ENCODE data around the gene CEP131. TPM values are rescaled to one million over a fixed set of nuclear protein-coding genes. Genes with fewer than 3 reads are reported as not detected.

Gene CEP131
- total RNA-seq, 4 donors from 2014 or later = 5.5 to 8.1 (median 6.0) TPM

DNA sequence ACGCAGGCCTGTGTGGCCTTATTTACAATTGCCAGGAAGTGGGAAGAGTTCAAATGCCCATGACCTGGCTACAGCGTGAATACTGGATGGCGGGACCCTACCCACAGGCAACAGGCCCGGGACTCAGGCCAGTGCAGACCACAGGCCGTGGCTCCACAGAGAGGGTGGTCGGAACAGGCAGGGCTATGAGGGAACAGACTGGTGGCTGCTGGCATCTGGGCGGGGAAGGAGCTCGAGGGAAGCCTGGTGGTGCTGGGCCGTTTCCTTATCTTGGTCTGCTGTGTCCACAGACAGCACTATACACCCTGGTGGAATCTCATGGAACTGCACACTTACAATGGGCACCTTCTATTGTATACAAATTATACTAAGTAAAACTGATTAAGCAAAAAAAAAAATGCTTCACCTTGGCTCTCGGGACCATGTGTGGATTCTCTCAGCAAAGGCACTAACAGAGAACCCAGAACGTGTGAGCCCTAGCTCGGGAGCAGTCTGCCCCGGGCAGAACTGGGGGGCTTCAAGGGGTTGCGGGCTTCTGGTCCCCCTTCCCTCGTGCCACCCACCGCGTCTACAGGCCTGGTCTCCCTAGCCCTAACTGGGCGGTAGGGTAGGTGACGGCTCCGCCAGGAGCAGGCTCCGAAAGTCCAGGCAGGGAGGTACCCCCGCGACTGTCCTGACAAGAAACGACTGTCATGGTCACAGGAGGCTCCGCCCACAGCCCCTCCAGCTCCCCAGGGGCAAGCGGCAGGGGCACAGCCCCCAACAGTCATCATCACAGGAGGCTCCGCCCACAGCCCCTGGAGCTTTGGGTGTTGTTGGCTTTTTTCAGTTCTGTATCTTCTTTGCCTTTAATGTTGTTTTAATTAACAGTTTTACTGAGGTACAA, 21.8 kb downstream of the CEP131 start:
- Histone ChIP-seq H3K4me1 (peaks cover 0 to 29% (median 0%) of the 10 kb centered on the region in 3 donors), H3K27me3 (no peaks in the 10 kb centered on the region), H3K9me3 (no peaks in the 10 kb centered on the region), H3K36me3 (peaks cover 0 to 45% (median 0%) of the 10 kb centered on the region in 3 donors), H3K27ac (no peak overlapping the region), H3K4me3 (no peak overlapping the region)
- intact Hi-C loops (cut with DNase I) = no loop called here
- WGBS, 2 donors = 58 to 74% methylated on average over 7 to 16 of the region's 27 CpGs
- TF ChIP-seq POLR2A (IDR thresholded peaks at IDR 0.05) = no peak
- TF ChIP-seq, protein P1, sequence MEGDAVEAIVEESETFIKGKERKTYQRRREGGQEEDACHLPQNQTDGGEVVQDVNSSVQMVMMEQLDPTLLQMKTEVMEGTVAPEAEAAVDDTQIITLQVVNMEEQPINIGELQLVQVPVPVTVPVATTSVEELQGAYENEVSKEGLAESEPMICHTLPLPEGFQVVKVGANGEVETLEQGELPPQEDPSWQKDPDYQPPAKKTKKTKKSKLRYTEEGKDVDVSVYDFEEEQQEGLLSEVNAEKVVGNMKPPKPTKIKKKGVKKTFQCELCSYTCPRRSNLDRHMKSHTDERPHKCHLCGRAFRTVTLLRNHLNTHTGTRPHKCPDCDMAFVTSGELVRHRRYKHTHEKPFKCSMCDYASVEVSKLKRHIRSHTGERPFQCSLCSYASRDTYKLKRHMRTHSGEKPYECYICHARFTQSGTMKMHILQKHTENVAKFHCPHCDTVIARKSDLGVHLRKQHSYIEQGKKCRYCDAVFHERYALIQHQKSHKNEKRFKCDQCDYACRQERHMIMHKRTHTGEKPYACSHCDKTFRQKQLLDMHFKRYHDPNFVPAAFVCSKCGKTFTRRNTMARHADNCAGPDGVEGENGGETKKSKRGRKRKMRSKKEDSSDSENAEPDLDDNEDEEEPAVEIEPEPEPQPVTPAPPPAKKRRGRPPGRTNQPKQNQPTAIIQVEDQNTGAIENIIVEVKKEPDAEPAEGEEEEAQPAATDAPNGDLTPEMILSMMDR (IDR thresholded peaks at IDR 0.05) = peak in 5 of 6 experiments; percentile 60 to 75 (median 65)
- DNase-seq = no peak

DNA sequence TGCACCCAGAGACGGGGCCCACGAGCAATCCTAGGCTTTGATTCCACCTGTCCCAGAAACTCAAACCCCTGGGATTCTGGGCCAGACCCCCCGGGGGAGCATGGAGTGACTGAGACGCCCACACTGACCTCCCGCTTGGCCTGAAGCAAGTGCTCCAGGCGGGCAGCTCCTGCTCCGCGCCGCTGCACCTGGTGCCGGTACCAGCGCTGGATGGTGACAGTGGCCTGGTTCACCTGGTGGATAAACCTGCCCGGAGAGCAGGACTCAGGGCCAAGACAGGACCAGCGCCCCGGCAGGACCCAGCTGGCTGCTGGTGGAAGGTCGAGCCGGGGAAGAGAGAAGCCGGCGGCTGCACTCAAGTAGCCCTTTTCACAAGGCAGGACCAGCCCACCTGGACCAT, 22.6 kb downstream of the CEP131 start:
- Histone ChIP-seq H3K27me3 (no peaks in the 10 kb centered on the region), H3K27ac (no peak overlapping the region), H3K9me3 (no peaks in the 10 kb centered on the region), H3K4me3 (no peak overlapping the region), H3K4me1 (peaks cover 0 to 29% (median 0%) of the 10 kb centered on the region in 3 donors), H3K36me3 (peaks cover 0 to 45% (median 0%) of the 10 kb centered on the region in 3 donors)
- TF ChIP-seq POLR2A (IDR thresholded peaks at IDR 0.05) = no peak
- TF ChIP-seq, protein P1 (IDR thresholded peaks at IDR 0.05) = no peak
- intact Hi-C loops (cut with DNase I) = no loop called here
- 87% methylated on average over 3 of the region's 18 CpGs; no CpG with 5 or more reads in 1 of the 2 donors for WGBS, 2 donors
- no peak for DNase-seq

DNA sequence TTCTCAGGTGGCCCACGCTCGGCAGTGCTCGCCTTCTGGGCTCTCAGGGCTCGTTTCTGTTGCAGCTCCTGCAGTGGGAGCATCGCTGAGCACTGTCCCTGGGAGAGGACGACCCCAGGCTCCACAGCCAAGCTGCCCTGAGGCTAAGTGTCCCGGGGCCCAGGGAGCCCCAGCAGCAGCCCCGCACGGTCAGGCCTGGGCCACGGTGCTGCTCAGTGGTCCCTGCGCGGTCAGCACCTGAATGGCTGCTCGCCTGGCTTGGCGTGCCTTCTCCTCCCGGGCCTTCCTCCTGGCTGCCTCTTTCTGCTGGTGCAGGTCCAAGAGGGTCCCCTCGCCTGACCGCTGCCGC, 23.3 kb downstream of the CEP131 start:
- Histone ChIP-seq H3K9me3 (no peaks in the 10 kb centered on the region), H3K4me3 (no peak overlapping the region), H3K27me3 (no peaks in the 10 kb centered on the region), H3K36me3 (peaks cover 0 to 45% (median 0%) of the 10 kb centered on the region in 3 donors), H3K27ac (no peak overlapping the region), H3K4me1 (peaks cover 0 to 29% (median 0%) of the 10 kb centered on the region in 3 donors)
- DNase-seq = no peak
- WGBS, 2 donors = 93 to 94% methylated on average over 3 to 6 of the region's 18 CpGs
- intact Hi-C loops (cut with DNase I) = no loop called here
- TF ChIP-seq, protein P1 (IDR thresholded peaks at IDR 0.05) = no peak
- TF ChIP-seq POLR2A (IDR thresholded peaks at IDR 0.05) = no peak

DNA sequence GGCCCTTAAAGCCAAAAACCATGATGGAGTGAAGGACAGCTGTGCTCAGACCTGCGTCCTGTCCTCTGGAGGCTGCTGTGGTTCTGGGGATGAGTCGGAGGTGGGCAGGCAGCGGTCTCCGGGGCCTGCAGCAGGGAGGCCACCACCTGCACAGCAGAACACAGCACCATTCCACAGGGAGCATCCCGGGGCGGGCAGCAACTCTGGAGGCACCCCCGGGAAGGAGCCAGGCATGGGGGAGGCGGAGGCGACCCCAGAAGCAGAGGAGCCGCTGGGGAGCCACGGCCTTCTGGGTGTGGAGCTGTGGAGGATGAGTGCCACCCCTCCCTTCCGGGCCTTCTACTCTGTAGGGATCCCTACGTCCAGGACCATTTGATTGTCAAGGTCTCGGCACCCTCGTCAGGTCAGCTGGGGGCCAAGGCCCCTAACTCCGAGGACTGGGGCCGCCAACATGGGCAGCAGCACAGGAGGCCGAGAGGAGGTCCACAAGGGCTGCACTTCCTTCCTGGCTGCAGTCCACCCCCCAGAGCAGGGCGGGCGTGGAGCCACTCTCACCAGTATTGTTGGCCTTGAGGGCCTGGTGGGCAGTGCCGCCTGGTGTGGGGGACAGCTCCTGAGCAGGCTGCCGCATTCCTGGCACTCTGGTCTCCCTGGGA, 23.8 kb downstream of the CEP131 start:
- no peaks in the 10 kb centered on the region for H3K9me3 ChIP-seq
- H3K27ac ChIP-seq = no peak overlapping the region
- no peak for TF ChIP-seq POLR2A (IDR thresholded peaks at IDR 0.05)
- TF ChIP-seq, protein P1 (IDR thresholded peaks at IDR 0.05) = no peak
- no peak overlapping the region for H3K4me3 ChIP-seq
- H3K27me3 ChIP-seq = no peaks in the 10 kb centered on the region
- DNase-seq = no peak
- peaks cover 0 to 29% (median 0%) of the 10 kb centered on the region in 3 donors for H3K4me1 ChIP-seq
- 83 to 94% methylated on average over 2 to 10 of the region's 22 CpGs for WGBS, 2 donors
- intact Hi-C loops (cut with DNase I) = no loop called here
- peaks cover 0 to 43% (median 0%) of the 10 kb centered on the region in 3 donors for H3K36me3 ChIP-seq
